CD4-positive, alpha-beta T cell treated with Interleukin-6 for 4 hours (primary cell): ENCODE data around the gene FMN2.

ENCODE experiments used
- DNase-seq: peaks from one replicate; pipeline ENCODE4 v3.0.0-alpha.2; 2020; ENCODE audit warnings: mixed read lengths

The FMN2 gene

DNA sequence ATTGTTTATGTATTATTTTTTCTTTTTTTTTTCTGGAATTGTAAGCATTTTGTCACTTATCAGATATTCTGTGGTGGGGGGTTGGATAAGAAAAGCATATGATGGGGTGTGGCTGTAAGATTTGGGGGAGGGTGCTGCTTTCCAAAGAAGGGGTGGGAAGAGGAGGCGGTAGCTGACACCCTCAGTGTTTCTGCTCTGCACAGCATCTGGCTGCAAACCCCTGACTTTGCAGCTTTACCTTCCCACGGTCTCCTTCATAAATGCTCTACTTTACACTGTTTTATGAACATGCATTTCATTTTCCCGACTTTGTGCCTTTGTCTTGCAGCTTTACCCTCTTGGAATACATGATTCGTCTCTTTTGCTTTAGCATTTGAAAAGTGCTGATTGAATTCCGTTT, 7.6 kb downstream of the FMN2 start:
- no peak for DNase-seq

DNA sequence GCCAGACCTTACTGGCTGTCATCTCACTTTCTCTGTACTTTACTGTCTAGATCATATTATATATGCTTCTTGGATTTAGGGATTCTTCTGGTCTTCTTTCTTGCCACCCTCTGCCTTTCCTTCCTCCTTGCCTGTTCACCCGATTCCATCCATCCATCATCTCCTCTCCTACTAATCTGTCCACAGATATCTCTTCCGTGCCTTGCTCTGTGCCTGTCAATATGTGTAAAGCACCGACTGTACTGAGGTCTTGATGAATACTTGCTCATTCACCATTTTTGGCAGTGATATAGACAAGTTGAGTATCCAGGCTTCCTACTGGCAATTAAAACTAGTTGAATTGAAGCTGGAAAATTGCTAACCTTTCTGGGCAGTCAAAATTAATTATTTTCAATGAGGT, 8.1 kb downstream of the FMN2 start:
- no peak for DNase-seq

DNA sequence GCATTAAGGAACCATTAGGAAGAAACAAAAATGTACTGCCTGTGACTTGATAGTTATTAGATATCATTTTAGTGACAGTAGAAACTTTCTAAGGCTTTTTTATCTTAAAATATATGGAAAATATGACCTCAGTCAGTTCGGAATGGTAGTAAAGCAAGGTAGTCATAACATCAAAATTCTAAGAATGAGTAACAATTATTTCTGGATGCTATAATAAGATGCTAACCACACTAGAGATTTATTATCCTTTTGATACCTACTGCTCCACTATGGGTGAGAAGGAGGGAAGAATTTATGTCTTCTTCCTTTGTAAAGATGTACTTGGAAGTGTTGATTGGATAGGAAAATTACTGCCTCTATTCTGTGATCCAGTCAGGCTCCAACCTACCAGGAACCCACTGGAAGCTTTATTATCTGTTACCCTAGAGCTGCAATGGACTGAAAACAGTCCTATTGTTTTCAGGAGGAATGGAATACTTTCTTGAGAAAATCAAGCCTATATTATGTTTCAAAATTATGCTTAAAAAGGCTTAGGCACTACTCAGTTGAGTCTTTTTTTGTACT, 8.8 kb downstream of the FMN2 start:
- no peak for DNase-seq

DNA sequence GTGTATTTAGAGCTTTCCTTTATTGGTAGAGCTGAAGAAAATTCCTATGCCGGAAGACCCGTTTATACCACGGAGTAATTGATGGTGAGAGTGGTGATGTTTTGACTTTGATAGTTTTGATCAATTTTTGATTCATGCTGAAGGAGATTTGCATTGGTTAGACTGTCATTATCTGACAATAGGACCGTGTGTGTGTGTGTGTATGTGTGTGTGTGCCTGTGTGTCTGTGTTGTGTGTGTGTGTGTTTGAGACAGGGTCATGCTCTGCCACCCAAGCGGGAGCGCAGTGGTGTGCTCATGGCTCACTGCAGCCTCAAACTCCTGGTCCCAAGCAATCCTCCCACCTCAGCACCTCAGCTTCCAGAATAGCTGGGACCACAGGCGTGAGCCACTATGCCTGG, 9.6 kb downstream of the FMN2 start:
- no peak for DNase-seq

DNA sequence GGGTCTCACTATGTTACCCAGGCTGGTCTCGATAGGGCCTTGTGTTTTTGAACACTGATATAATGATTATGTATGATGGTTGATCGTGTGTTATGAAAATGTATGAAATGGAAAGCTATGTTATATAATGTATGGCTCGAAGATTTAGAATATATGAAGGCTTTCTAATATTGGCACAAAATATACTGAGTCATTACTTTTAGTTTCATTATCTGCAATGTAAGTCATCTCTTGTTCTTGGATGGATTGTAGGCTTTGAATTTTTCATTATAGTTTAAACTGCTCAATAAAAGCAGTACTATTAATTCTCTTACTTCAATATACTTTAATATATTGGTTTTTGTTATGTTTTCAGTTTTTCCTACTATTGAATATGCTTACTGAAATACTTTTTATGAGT, 10.1 kb downstream of the FMN2 start:
- no peak for DNase-seq

DNA sequence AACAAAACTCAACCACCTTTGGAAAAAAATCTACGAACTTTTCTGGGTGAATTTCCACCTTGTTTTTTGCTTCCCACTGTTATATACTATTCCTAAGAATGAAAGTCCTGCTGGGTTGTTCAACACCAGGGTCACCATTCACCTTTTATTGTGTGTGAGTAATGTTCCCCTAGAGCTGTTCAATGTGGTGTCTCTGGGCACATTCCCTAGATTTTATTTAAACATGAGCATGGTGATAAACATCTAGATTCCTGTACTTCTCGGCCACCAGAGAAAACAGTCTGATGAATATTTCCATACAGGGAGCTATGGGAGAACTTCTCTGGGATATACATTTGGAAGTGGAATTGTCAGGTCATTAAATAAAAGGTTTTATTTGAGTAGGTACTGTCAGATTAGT, 13.0 kb downstream of the FMN2 start:
- DNase-seq, result no peak

DNA sequence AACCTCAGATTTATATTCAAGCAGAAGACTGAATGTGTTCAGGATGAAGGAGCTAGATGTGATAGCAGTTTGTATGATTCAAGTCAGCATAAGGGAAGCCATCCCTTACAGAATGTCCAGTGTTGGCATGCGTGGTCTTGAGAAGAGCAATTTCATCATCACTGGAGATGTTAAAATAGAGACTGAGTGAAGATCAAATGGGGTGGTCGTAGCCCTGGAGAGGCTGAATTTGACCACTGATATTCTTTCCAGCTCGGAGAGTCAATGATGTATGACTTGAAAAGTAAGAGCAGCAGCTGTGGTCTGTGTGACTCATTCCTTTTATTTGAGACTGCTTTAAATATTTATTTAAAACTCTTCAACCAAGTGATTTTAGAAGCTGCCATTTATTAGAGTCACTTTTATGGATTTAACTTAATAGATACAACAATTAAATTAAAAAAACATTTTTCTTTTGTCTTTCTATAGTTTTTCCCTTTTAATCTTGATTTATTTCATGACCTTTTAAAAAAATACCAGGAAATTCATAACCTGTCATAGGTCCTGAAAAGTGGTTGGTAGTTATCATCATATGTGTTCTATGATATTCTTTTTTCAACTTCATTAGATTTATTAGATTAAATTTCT, 15.5 kb downstream of the FMN2 start:
- DNase-seq, result no peak

DNA sequence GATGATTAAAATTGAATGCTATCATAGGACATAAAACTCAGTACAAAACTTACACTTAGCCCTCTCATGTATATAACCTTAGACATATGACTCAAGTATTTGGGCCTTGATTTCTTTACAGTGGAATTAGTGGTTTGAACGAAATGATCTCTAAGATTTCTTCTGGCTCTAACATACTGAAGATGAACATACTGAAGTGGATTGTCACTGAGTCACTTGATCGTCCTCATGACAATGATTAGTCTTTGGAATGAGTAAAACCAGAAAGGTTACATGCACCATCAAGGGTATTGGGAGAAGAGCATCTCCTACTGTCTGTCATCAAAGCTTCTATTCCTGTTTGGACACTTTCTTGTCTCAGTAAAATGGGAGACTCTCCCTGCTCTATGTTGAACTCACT, 17.4 kb downstream of the FMN2 start:
- no peak for DNase-seq

DNA sequence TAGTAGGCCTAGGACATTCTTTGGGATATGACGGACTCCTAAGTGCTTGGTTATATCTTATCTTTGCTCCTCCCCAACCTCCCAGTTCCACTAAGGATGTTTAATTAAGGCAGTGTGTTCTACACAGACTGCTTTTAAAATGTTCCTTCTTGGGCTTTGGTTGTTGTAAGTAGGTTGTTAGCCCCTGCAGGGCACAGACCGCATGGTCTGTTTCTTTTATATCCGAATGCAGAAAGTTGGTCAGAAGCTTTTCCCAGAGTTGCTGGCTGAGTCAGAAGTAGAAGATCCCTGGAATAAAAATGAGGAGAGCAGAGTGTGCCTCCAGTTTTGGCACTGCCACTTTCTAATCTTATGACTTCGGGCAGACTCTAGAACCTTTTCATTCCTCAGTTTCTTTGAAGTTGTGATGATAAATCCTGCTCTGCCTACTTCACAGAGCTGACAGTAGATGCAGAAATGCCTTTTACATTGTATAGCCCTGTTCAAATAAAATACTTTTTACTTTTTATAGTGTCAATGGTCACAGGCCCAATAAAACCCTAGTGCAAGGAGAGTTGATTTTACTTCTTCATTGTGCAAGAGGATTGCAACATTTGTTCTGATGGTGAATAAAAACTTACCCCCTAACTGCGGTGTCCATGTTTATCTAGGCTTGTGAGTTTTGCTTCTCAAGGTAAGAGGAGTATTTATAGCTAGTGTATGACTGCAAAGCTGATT, 18.4 kb downstream of the FMN2 start:
- DNase-seq, result no peak

DNA sequence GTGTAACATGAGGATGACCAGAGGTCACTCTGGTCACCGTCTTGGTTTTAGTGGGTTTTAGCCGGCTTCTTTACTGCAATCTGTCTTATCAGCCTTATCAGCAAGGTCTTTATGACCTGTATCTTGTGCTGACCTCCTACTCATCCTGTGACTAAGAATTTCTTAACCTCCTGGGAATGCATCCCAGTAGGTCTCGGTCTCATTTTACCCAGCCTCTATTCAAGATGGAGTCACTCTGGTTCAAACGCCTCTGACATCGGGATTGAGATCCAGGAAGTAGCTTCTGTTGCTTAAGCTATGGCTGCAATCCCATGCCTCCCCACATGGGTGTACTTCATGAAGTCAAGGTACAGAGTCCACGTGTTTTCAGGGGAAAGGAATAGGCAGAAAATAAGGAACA, 19.9 kb downstream of the FMN2 start:
- DNase-seq, result no peak

DNA sequence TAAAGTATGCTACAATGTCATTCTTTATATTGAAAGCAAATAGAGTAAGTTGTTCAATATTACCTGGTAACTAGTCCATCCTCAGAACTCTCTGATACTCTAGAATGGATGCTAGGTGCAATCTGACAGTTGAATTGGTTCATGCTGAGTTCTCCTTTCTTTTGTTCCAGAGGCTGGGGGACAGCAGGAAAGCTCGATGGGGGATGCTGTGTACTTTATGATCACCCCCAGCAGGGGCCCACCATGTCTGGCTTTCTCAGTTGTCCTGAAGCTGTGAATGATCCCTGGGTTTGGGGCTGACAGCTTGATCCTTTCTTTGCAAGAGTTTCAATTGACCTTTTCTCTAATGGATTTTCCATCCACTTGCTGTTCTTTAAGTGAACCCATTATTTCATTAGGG, 22.5 kb downstream of the FMN2 start:
- DNase-seq, result no peak

DNA sequence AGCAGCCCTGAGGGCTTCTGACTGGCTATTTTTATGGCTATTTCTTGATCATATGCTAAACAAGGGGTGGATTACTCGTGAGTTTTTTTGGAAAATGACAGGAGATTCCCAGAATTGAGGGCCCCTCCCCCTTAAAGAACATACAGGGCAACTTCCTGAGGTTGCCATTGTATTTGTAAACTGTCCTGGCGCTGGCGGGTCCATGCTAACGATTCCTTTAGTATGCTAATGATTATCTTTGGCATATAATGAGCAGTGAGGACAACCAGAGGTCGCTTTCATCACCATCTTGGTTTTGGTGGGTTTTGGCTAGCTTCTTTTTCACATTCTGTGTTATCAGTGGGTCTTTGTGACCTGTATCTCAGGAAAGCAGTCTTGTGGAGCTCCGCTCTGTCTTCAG, 24.1 kb downstream of the FMN2 start:
- no peak for DNase-seq

DNA sequence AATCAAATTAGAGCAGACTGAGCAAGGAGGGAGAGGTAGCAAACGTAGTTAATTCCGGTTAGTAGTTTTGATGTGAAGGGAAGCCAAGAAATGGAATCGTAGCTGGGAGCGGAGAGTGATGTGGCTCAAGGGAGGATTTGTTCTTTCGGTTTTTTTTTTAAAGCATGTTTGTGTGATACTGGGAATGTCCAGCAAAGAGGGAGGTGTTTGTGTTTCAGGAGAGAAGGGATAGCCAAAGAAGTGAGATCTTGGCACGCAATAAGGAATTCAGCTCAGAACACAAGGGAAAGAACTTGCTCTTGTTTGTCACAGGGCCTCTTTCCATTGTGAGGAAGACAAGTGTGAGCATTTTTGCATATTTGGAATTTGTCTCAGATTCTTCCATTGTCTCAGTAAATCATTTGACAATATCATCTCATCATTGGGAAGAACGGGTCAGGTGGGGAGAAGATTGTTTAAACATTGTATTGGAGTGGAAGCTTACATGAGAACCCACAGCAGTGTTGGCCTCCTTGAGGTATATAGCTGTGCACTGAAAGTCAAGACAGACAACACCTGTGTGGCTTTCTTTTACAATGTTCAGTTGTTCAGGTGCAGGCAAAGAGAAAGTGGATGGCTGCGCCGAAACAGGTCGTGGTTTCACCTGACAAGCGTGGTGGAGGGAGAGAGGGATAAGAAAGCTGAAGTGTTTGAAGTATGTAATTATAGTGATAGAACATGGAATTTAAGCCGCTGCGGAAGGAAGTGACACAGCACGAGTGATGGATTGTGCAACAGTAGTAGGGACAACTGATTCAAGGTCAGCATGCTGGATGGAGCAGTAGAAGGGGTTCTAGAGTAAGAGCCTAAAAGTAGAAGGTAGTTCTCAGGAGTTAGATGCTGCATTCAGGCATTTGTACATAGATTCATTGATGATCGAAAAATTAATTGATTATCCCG, 25.4 kb downstream of the FMN2 start:
- no peak for DNase-seq

DNA sequence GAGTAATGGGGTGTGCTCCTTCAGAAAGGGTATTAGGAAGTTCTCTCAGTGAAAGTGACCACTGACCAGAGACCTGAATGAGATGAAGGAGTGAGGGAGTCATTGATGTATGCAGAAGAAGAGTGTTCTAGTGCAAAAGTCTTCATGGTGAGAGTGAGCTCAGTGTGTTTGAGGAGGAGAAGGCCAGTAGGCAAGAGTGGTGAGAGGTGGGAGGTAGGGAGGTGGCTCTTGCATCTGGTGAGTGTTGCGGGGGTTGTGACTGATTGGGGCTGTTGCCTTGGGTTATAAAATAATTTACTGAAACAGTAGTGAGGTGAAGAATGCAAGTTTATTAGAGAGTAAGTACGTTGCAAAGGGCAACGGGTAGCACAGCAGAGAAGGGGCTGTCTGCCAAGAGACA, 26.2 kb downstream of the FMN2 start:
- DNase-seq, result no peak

DNA sequence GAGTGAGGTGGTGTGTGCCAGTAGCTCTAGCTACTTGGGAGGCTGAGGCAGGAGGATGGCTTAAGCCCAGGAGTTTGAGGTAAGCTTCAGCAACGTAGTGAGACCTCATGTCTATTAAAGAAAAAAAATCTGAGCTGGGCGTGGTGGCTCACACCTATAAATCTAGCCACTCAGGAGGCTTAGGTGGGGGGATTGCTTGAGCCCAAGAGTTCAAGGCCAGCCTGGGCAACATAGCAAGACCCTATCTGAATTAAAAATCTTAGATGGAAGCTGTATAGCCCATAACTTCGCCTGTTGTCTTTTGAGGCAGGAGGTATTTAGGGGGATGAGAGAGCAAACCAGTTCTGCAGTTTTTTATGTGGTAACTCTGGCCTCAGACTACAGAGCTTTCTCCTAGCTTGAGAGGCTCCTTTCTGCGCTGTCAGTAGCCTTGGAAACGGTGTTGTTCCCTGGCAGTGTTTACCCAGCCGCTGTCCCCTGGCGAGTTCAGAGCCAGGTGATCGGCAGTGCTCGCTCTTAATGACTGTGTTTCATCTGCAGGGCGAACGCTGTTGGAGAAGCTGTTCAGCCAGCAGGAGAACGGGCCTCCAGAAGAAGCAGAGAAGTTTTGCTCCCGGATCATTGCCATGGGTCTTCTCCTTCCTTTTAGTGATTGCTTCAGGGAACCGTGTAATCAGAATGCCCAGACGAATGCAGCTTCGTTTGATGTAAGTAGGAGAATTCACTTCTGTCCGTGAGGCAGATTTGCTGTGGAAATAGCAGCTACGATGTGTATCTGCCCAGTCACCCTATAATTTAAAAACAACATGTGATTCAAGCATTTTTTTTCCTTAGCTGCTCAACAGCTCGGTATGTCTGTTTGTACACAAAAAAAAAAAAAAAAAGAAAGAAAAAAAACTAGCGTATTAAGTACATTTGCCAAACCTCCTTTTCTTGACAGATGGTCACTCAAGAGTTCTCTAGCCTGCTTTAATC, 31.2 kb downstream of the FMN2 start:
- no peak for DNase-seq

DNA sequence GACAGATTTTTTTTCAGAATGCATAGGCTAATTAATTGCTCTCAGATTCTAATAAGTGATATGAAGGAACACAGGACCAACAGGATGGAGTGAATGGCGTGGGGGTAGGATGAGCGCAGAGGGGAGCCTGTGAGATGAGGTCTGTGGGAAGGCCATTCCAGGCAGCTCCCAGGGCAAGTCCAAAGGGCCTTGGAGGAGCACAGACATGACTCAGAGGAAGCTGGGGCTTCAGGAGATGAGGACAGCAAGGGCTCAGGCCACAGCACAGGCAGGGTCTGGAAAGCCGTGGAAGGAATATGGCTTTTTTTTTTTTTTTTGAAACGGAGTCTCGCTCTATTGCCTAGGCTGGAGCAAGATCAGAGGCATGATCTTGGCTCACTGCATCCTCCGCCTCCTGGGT, 35.1 kb downstream of the FMN2 start:
- no peak for DNase-seq

DNA sequence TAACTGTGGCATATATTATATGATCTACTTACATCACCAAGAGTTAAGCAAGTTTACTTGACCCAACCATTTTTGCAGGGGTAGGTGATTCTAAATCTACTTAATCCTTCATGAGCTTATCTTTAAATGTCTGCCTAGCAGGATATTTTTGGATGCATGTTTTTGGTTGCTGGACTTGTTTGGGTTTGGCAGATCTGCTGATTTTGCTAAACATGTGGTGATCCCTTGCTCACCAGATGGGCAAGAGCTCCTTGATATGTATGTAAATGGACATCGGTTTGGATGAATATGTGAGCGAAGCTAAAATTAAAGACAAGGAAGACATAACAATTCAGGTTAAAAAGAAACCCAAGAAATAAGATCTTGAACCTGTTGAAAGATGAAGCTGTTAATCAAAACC, 36.7 kb downstream of the FMN2 start:
- no peak for DNase-seq

DNA sequence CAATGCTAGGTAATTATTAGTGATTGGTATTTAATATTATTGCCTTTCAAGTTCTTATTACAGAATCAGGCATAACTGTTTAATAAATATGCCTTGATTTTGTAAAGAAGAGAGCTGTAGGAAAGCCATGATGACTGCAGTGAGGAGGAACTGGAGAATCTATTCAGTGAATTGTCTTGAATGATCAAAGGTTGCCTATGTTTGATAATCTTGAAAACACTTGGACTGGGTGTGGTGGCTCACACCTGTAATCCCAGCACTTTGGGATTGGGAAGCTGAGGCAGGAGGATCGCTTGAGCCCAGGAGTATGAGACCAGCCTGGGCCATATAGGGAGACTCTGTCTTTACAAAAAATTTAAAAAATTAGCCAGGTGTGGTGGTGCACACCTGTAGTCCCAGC, 42.4 kb downstream of the FMN2 start:
- no peak for DNase-seq

DNA sequence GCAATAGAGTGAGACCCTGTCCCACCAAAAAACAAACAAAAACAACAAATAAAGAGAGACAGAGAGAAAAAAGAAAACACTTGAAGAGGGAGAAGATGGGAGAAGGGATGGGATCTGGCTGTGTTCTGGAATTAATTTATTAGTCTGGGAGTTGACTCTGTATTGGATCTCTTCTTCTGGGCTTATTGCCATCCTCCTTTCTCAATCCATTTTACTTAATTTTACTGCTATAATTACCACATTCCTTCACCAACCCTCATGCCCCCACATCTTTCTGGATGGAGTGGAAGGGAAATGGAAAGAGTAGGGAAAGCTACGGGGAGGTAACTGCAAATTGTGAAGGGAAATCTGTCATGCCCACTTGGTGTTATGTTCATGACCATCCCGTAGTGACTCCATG, 42.9 kb downstream of the FMN2 start:
- no peak for DNase-seq

DNA sequence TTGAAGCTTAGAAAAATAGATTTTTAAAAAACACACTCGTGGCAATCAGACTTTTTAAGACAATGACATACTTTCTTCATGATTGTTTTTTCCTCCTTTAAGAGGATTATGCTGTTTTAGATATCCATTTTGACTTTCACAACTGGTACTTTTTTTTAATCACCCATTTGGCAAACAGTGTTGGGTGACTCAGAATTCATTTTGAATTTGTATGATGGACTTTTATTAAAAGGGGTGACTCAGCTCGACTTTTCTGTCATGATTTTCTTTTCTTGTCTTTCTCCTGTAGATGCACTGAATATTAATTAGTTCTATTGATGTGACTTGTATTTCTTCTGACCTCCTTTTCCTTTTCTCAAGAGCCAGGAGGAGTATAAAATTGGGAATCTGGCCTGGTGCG, 44.7 kb downstream of the FMN2 start:
- no peak for DNase-seq

DNA sequence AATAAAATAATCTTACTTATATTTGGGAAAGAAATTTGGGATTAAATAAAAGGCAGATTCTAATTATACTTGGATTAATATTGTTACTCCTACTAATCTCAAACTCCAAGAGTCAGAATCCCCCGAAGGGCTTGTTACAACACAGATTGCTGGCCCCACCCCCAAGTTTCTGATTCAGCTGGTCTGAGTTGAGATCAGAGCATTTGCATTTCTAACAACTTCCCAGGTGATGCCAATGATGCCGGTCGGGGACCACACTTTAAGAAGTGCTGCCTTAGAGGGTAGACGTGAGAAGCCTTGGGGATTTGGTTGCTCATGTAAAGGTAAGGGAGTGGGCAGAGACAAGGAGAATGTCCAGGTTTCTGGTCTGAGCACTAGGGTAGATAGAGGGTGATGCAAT, 47.2 kb downstream of the FMN2 start:
- no peak for DNase-seq

DNA sequence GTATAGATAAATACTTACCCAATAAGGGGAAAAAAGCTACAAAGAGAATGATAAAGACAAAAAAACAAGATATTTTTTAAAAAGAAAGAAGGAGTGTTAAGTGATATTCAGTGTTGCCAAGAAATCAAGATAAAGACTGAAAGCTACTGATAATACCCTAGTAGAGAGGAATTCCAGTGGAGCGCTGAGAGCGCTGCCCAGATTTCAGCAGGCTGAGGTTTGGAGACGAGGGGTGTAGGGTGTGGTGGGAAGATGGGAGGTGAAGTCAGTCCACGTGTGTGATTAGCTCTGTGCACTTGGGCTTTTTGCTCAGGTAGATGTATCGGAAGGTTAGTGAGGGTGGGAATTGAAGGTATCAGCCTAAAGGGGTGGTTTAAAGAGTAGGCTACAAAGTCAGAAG, 47.8 kb downstream of the FMN2 start:
- no peak for DNase-seq
